ENCODE data around the gene FOXP3. TPM values are rescaled to one million over a fixed set of nuclear protein-coding genes. Genes with fewer than 3 reads are reported as not detected.
"Not testable (repeated sequence)": the region's sequence is repeated elsewhere in the genome, so short reads cannot be mapped to it uniquely, and the experiment has no call there.

The FOXP3 gene
- polyA plus RNA-seq, 1 experiment = 0.18 TPM

DNA sequence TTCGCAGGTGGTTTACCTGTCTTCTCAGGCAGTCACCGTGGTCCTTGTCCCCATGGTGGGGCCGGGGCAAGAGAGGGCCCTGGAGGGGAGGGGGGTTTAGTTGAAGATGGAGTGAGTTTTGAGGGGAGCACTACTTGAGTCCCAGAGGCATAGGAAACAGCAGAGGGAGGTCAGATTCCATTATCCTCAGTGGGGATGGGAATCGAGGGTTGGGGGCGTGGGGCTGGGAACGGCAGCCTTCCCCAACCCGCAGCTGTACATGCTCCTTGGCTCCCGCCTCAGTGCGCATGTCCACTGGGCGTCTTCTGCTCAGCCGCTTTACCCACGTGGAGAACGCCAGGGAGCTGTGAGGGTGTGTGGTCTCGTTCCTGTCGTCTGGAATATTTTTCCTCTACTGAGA is 38.8 kb upstream of the FOXP3 start, which contains the start of gene GAGE10:
TSS of gene GAGE10 (plus strand) at position 301 of the 400 bp plus-strand sequence. CDS start 1,214 bp downstream, outside the sequence.
- POLR2A ChIA-PET = no interaction called here
- DNase-seq (ENCODE audit: low read depth) = no peak
- H3K27me3 ChIP-seq (ENCODE audit: control insufficient read depth, insufficient read depth, low read length) = no peaks in the 10 kb centered on the region
- CTCF ChIA-PET = no interaction called here
- no peak within 1 kb of the TSS for H3K4me3 ChIP-seq (ENCODE audit: low read depth, low read length)
- H3K36me3 ChIP-seq (ENCODE audit: control insufficient read depth, insufficient read depth, low read length) = no peaks in the 10 kb centered on the region
- TF ChIP-seq, protein P1, sequence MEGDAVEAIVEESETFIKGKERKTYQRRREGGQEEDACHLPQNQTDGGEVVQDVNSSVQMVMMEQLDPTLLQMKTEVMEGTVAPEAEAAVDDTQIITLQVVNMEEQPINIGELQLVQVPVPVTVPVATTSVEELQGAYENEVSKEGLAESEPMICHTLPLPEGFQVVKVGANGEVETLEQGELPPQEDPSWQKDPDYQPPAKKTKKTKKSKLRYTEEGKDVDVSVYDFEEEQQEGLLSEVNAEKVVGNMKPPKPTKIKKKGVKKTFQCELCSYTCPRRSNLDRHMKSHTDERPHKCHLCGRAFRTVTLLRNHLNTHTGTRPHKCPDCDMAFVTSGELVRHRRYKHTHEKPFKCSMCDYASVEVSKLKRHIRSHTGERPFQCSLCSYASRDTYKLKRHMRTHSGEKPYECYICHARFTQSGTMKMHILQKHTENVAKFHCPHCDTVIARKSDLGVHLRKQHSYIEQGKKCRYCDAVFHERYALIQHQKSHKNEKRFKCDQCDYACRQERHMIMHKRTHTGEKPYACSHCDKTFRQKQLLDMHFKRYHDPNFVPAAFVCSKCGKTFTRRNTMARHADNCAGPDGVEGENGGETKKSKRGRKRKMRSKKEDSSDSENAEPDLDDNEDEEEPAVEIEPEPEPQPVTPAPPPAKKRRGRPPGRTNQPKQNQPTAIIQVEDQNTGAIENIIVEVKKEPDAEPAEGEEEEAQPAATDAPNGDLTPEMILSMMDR (IDR thresholded peaks at IDR 0.05; ENCODE audit: insufficient read depth, low read depth, low read length) = no peak

DNA sequence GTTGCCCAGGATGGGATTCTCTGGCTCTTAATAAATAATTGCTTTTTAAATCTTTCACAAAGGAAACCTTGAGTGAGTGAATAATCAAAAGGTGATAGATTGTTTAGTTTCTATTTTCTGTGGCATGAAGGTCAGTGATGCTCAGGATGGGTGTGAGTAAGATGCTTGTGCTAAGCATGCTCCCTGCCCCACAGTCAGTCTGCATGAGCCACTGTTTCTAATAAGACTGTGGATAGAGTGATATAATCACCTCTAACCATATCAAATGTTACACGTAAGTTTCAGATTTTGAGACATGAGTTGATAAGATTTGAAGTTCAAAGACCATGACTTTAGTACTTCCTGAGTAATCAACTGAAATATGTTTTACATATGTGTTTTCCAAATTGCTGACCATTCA is 36.2 kb upstream of the FOXP3 start:
- CTCF ChIA-PET = interaction anchor here (0.6 kb wide), 2 partner anchors 483 to 1124 kb away, joined by 3 to 6 read pairs; no protein-coding TSS in a partner anchor
- Histone ChIP-seq H3K4me3 (ENCODE audit: low read depth, low read length) (no peak overlapping the region), H3K27me3 (ENCODE audit: control insufficient read depth, insufficient read depth, low read length) (no peaks in the 10 kb centered on the region), H3K36me3 (ENCODE audit: control insufficient read depth, insufficient read depth, low read length) (no peaks in the 10 kb centered on the region)
- POLR2A ChIA-PET = no interaction called here
- no peak for DNase-seq (ENCODE audit: low read depth)
- TF ChIP-seq, protein P1 (IDR thresholded peaks at IDR 0.05; ENCODE audit: insufficient read depth, low read depth, low read length) = no peak

DNA sequence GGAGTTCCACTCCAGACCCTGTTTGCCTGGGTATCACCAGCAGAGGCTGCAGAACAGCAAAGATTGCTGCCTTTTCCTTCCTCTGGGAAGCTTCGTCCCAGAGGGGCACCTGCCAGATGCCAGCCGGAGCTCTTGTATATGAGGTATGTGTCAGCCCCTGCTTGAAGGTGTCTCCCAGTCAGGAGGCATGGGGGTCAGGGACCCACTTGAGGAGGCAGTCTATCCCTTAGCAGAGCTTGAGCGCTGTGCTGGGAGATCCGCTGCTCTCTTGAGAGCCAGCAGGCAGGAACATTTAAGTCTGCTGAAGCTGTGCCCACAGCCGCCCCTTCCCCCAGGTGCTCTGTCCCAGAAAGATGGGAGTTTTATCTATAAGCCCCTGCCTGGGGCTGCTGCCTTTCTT is 34.8 kb upstream of the FOXP3 start:
- CTCF ChIA-PET; H3K36me3 ChIP-seq (ENCODE audit: control insufficient read depth, insufficient read depth, low read length); H3K4me3 ChIP-seq (ENCODE audit: low read depth, low read length); POLR2A ChIA-PET; H3K27me3 ChIP-seq (ENCODE audit: control insufficient read depth, insufficient read depth, low read length); DNase-seq (ENCODE audit: low read depth): not testable (repeated sequence)

DNA sequence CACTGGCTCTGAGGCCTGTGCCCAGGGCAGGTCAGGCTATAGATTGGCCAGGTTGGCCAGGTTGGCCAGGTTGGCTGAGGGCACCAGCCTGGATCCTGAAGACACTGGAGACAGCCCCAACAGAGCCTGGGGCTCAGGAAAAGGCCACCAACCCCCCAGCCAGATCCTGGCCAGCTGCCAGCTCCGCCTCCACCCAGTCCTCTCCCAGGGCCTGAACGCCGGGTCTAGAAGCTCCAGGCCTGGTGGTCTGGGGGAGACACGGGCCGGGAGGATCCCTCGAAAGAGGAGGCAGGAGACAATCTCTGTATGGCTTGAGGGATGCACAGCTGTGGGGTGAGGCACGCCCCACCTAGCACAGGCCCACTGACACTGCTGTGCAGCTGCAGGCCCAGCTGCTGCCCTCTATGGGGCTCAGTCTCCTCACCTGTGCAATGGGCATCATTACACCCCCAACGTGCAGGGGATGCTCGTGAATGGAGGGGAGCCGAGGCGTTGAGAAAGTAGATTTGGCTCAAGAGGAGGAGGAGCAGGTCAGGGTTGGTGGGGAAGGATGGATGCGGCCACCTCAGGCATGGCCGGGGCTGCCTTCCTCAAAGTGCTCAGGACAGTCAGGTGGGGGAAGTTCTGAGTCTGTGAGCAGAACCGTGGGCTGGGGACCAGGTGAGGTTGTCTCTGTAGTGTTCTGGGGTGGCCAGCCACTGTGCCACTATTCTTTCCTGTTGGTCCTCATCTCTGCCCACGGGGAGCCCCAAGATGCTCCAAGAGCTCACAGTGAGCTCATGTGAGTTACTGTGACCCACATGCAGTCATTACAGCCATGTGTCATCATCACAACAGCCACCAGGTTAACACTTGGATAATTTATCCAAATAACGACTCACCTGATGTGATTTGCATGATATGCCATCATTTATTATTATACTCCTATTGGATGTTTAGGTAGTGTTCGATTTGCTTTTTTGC is 28.2 kb upstream of the FOXP3 start:
- Histone ChIP-seq H3K36me3 (ENCODE audit: control insufficient read depth, insufficient read depth, low read length) (no peaks in the 10 kb centered on the region), H3K27me3 (ENCODE audit: control insufficient read depth, insufficient read depth, low read length) (no peaks in the 10 kb centered on the region), H3K4me3 (ENCODE audit: low read depth, low read length) (no peak overlapping the region)
- ChIA-PET CTCF (no interaction called here), POLR2A (no interaction called here)
- TF ChIP-seq, protein P1 (IDR thresholded peaks at IDR 0.05; ENCODE audit: insufficient read depth, low read depth, low read length) = no peak
- DNase-seq (ENCODE audit: low read depth) = no peak

DNA sequence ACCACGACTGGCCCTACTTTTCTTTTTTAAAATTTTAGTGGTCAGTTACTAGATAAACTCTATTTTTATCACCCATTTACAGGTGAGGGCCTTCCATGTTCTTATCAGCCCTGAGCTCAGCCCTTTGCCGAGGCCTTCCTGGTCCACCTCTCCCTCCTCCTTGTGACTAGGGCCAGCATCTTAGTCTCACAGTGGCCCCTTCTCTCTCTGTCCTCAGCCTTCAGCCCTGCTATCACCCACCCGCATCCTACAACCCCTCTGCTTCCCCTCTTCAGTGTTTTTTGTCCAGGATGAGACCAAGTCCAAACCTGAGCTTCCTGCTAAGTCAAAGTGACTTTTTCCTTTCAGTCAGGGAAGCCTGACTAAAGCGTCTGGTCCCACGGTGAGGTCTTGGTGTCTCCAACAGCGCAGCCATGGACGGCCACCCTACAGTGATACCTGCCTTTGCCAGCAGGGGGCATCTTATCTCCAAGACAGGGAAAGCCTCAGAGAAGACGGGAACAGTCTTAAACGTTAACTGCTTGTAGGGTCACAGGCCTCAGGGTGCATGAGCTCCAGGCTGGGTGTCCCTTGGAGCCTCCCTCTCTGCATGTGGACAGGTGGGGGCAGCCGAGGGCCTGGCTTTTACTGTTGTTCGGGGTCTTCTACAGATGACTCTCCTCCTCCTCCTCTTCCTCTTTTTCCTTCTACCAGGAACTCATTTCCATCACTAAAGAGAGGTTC is 27.3 kb upstream of the FOXP3 start:
- no peaks in the 10 kb centered on the region for H3K27me3 ChIP-seq (ENCODE audit: control insufficient read depth, insufficient read depth, low read length)
- DNase-seq (ENCODE audit: low read depth) = no peak
- ChIA-PET CTCF (interaction anchor here (0.6 to 0.7 kb wide), 2 partner anchors 29 to 545 kb away, joined by 3 read pairs; no protein-coding TSS in a partner anchor), POLR2A (no interaction called here)
- TF ChIP-seq, protein P1 (IDR thresholded peaks at IDR 0.05; ENCODE audit: insufficient read depth, low read depth, low read length) = peak; percentile 71
- no peak overlapping the region for H3K4me3 ChIP-seq (ENCODE audit: low read depth, low read length)
- H3K36me3 ChIP-seq (ENCODE audit: control insufficient read depth, insufficient read depth, low read length) = no peaks in the 10 kb centered on the region

Measured in BJ (cell line).